NCI-H1092 (cell line): Measurements from ENCODE around the gene MYG1.
A peak's percentile ranks its signal among the peaks of the same experiment; 100 is the strongest.
"Not testable (repeated sequence)": the region's sequence is repeated elsewhere in the genome, so short reads cannot be mapped to it uniquely, and the experiment has no call there.

Experiments used
- DNase-seq: peaks from one replicate; lab custom pipeline; 2025; lab: John Stamatoyannopoulos, UW

The MYG1 gene

GRCh38 chr12:53286448-53286847 is 13.0 kb upstream of the MYG1 start:
- DNase-seq = no peak

GRCh38 chr12:53287741-53288216 is 11.7 kb upstream of the MYG1 start:
- DNase-seq = no peak

GRCh38 chr12:53288322-53288721 is 11.2 kb upstream of the MYG1 start:
- DNase-seq = no peak

- DNase-seq = no peak
These were observed 9.6 kb upstream of the MYG1 start for GRCh38 chr12:53289891-53290290.

GRCh38 chr12:53290661-53291060 is 8.8 kb upstream of the MYG1 start:
- DNase-seq = no peak

- DNase-seq = peak; percentile 16
These were observed 7.1 kb upstream of the MYG1 start for GRCh38 chr12:53292426-53292825.

GRCh38 chr12:53295070-53295890 is 4.2 kb upstream of the MYG1 start, which contains the start of gene PFDN5:
Gene PFDN5, plus strand, starts transcription at chr12:53295542. Its CDS starts 26 bp downstream, at chr12:53295568.
- peak; percentile 56 for DNase-seq

GRCh38 chr12:53295891-53296219 is 3.6 kb upstream of the MYG1 start:
- no peak for DNase-seq

- DNase-seq = not testable (repeated sequence)
These were observed 2.4 kb upstream of the MYG1 start for GRCh38 chr12:53297106-53297505.

GRCh38 chr12:53298164-53298563 is 1.3 kb upstream of the MYG1 start:
- DNase-seq = no peak

- no peak for DNase-seq
These were observed 418 bp upstream of the MYG1 start for GRCh38 chr12:53299101-53299453.

- DNase-seq = no peak
These were observed 692 bp downstream of the MYG1 start for GRCh38 chr12:53300187-53300586.

GRCh38 chr12:53302903-53303302 is 3.4 kb downstream of the MYG1 start:
- no peak for DNase-seq

GRCh38 chr12:53306826-53307225 is 7.3 kb downstream of the MYG1 start:
- no peak for DNase-seq

GRCh38 chr12:53308276-53308675 is 8.8 kb downstream of the MYG1 start:
- DNase-seq = no peak

- no peak for DNase-seq
These were observed 14.5 kb downstream of the MYG1 start for GRCh38 chr12:53313996-53314395.

GRCh38 chr12:53320352-53321195 is 21.1 kb downstream of the MYG1 start:
- DNase-seq = no peak

- DNase-seq = no peak
These were observed 24.8 kb downstream of the MYG1 start for GRCh38 chr12:53324113-53324778.

- DNase-seq = peak; percentile 64
These were observed 25.4 kb downstream of the MYG1 start for GRCh38 chr12:53324779-53325510.

GRCh38 chr12:53325511-53326061 is 26.1 kb downstream of the MYG1 start:
- DNase-seq = no peak

GRCh38 chr12:53326460-53327185 is 27.1 kb downstream of the MYG1 start:
- DNase-seq = no peak
